HG03521 (cell line): ENCODE measurements around the gene LARGE1.

ENCODE experiments used
- ATAC-seq: cut with Tn5 transposase; IDR thresholded peaks from one replicate; pipeline ENCODE4 v1.9.1; 2021; ENCODE audit warnings: mild to moderate bottlenecking, moderate library complexity; ENCODE audit not compliant: unreplicated experiment

The LARGE1 gene

GRCh38 chr22:33678523-33678922 is 241.8 kb downstream of the LARGE1 start:
- ATAC-seq = no peak

GRCh38 chr22:33677536-33677935 is 242.7 kb downstream of the LARGE1 start:
- ATAC-seq = no peak

DNA sequence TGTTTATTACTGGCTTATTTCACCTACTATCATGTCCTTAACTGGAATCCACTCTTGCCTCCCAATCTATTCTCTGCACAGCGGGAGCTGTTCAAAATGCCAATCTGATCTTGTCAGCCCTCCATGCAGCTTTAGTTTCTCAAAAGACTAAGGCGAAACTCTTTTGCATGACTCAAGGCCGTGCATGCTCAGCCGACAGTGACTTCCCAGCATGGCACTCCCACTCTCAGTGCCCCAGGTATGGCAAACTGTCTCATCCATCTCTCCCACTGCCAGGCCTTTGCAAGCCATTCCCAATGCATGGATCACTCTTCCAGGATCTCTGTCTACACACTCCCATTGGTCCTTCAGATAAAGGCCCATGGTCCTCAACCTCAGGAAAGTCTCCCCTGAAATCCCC is 245.9 kb downstream of the LARGE1 start:
- ATAC-seq = no peak

DNA sequence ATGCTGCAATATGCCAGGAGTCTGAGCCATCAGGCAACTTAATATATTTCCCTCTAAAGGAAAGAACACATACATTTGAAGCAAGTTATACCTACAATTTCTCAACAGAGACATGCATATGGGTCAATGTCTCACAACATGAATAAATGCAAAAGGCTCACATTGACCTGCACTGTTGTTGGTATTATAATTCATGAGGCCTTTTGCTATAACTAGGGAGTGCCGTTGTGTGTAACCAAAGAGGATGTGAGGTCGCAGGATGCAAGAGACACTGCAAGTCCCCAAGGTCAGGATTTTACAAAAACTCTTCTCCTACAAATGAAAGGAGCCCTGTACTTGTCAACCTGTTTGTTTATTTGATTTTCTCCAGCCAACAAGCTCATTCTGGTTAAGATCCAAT is 250.5 kb downstream of the LARGE1 start:
- no peak for ATAC-seq

DNA sequence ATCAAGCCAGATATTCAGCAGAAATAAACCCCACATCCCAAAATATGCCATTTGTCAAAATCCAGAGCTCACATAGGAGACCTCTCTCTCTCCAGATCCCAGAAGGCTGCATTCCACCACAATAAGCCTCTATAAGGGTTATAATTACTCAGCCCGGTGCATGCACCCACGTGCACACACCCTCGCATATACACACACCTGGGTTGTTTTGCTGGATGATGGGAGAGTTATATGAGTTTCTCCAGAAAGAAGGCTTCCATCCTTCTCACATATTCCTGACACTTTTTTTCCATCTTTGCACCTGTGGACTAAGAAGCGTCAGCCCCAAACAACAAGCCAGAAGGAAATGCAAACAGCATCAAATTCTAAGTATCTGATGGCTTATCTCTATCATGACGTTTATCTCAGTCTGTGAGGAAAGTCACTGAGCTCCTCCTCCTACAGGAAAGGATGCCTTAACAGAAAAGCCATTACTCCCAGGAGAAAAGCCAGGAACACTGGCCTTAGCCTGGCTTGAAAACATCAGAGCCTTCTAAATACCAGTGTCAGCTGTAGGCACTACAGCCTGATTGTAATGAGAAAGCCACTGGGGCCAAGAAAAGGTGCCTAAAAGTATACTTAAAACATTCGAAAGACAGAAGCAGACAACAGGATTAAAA is 253.2 kb downstream of the LARGE1 start:
- no peak for ATAC-seq

DNA sequence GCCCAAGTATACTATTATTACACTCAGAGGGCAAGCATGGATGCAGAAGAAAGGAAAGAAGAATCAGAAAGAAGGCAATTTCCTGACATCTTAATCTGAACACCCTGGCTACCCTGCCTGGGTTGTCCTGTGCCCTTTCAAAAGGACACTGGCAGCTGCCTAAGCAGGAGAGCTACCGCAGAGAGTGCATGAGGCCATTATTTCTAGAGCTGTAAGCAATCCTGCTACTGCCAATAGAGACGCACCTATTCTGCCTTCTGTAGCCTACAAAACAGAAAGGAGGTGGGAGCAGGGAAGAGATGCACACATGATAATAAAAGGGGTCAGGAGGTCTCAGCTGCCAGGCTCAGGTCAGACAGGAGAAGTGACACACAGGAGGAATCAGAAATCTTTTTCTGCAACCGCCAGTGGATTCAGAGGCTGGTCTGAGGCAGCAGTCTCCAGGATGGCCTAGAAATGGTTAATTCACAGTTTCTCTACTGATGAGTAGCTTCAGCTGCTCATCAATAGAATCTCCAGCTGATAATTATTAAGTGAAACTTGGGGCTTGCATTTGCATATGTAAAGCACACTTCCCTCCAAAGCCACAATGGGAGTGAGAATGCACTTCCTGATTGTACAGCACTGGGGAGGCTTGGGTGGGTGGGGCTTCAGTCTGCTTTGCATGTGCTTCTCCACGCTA is 253.9 kb downstream of the LARGE1 start:
- ATAC-seq = no peak

DNA sequence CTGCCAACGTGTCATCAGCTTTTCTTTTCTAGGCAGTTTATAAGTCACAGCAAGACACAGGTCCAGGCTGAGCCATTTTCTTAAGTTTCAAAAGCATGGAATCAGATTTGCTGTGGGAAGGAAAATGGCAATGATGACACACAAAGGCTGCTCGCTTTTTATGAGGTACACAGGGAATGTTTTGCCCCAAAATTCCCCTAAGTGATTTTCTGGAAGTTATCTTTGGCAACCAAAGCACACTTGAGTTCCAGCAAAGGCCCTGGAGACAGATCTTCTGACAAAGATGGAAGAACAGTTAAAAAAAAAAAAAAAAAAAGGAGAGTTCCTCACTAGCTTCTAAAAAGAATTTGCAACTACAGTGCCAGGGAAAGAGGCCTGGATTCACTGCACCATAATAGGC is 260.8 kb downstream of the LARGE1 start:
- ATAC-seq = no peak

DNA sequence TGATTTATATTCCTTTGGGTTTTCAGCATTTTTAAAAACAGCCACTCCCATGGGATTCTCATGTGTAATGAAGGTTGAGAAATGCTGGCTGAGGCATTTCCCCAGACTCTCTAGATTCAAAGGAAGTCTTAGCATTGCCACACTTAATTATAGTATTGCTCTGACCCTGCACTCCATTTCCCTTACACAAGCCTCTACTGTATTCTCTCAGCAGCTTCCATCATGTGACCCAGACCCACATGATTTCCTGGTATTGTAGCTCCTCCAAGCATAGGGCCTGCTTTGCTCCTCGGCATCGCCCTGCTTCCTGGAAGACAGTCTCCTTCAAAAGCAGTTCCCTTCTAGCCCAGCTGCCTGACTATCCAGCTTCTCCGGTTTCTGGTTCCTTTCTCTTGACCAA is 261.5 kb downstream of the LARGE1 start:
- no peak for ATAC-seq

- no peak for ATAC-seq
Observed at GRCh38 chr22:33657670-33658069, 262.6 kb downstream of the LARGE1 start.

- ATAC-seq = no peak
Observed at GRCh38 chr22:33656808-33657628, 263.3 kb downstream of the LARGE1 start.

- no peak for ATAC-seq
Observed at GRCh38 chr22:33654173-33654895, 265.9 kb downstream of the LARGE1 start.

DNA sequence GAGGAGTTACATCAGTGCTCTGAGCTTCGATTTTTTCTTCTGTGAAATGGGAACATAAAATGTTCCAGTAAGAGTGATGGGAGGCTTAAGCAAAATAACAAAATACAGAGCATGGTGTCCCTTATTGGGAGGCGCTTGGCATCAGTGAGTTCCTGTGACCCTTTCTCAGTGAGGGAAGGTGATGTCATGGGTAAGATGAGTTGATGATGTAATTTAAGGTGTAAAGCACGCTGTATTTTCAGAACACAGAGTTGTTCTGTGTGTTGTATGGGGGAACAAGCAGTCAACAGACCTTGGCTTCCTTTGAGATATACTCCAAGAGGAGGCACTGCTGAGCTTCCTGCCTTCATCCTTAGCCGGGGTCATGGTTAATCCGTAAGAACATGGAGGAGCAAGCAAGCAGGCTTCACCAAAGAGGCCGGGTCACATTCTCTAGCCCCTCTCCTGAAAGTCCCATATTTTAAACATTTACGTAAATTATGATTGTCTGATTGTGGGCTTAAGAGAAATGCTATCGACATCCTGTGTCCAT is 266.7 kb downstream of the LARGE1 start:
- ATAC-seq = no peak

- ATAC-seq = no peak
Observed at GRCh38 chr22:33652615-33653014, 267.7 kb downstream of the LARGE1 start.

GRCh38 chr22:33650244-33650643 is 270.0 kb downstream of the LARGE1 start:
- ATAC-seq = no peak

DNA sequence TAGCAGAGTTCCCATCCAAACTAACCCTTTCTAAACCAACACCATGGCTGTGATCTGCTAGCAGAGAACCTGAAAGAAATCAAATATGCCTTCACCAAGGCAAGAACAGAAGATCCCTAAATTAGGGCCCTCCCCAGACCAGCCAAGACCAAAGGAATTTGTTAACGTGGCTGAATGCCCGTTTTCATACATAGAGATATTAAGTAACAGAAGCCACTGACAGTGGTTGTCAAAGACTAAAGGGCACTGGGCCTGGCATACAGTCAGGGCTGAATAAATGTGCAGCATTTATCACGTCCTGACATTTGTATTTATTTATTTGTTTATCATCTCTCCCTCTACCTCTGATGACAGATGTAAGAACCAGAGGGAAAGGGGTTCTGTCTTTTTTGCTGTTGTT is 271.8 kb downstream of the LARGE1 start:
- no peak for ATAC-seq

DNA sequence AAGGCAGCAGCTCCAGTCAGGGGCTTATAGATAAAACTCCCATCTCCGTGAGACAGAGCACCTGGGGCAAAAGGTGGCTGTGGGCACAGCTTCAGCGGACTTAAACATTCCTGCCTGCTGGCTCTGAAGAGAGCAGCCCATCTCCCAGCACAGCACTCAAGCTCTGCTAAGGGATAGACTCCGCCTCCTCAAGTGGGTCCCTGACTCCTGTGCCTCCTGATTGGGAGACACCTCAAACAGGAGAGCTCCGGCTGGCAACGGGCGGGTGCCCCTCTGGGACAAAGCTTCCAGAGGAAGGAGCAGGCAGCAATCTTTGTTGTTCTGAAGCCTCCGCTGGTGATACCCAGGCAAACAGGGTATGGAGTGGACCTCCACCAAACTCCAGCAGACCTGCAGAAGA is 279.4 kb downstream of the LARGE1 start:
- no peak for ATAC-seq

GRCh38 chr22:33639588-33640254 is 280.6 kb downstream of the LARGE1 start:
- ATAC-seq = no peak

DNA sequence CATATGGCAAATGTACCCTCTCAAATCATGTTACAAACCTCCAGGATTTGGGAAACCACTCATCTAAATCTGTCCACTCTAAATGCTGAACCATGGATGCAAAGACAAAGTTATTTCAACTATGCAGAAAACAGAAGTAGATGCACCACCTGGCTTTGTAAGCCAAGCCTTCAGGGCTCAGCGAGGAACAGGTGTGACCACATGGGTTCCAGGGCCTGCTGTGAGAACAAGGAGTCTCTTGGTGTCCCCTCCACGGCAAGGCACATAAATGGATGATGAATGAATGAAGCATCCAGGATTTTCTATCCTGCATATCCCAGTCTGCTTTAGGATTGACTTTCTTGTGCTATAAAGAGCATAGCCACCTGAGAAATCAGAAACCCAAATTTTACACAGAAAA is 284.5 kb downstream of the LARGE1 start:
- no peak for ATAC-seq

DNA sequence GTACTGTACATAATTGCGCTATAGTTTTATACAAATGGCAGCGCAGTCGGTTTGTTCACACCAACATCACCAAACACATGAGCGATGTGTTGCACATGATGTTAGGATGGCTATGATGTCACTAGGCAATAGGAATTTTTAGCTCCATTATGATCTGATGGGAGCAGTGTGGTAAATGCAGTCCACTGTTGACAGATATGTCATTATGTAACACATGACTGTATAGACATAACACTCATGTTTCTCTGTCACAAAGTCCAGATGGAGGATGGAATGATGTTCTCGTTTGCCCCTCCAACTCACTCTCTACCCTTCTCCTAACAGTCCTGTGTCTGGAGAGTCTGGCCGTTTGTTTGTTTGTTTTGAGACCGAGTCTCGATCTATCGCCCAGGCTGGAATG is 288.5 kb downstream of the LARGE1 start:
- ATAC-seq = no peak

DNA sequence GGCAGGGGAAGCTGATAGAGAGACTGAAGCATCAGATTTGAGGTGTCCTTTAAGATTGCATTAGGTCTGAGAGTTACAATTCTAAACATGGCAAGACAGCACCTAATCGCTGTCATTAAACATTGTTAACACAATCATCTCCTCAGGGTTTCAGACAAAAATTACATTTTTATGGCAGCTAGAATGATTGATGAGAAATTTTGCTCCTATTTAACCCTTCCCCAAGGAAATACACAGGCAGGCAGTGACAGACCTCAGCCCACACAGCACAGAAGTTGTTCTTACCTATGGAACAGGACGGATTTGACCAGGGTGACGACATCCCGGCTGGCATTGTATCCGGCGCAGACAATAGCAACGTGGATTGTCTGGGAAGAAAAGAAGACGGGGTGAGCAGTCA is 294.3 kb downstream of the LARGE1 start:
- no peak for ATAC-seq

DNA sequence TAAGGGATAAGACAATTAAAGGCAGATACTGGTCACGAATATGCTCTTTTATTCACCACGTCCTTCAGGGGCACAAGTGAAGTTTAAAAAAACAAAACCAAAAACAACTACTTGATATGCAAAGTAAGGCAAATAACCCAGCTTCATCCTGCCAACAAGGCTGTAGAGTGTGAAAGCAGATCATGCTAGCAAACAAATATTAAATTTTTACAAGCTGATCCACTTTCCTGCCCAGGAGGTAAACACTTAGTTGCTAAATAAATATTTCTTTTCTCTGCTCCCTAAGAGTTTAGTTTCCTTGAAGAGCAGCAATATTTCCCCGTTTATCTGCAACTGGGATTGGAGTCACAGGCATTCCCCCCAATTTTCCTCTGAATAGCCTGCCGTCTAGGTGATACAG is 300.2 kb downstream of the LARGE1 start:
- ATAC-seq = no peak
